ENCODE data around the gene PPM1F. TPM values are rescaled to one million over a fixed set of nuclear protein-coding genes. Genes with fewer than 3 reads are reported as not detected.

Gene PPM1F
- polyA plus RNA-seq, 1 donor (not counting 4 experiments of a cell fraction or from before 2014, with no cell fraction given), result 18.2 TPM

DNA sequence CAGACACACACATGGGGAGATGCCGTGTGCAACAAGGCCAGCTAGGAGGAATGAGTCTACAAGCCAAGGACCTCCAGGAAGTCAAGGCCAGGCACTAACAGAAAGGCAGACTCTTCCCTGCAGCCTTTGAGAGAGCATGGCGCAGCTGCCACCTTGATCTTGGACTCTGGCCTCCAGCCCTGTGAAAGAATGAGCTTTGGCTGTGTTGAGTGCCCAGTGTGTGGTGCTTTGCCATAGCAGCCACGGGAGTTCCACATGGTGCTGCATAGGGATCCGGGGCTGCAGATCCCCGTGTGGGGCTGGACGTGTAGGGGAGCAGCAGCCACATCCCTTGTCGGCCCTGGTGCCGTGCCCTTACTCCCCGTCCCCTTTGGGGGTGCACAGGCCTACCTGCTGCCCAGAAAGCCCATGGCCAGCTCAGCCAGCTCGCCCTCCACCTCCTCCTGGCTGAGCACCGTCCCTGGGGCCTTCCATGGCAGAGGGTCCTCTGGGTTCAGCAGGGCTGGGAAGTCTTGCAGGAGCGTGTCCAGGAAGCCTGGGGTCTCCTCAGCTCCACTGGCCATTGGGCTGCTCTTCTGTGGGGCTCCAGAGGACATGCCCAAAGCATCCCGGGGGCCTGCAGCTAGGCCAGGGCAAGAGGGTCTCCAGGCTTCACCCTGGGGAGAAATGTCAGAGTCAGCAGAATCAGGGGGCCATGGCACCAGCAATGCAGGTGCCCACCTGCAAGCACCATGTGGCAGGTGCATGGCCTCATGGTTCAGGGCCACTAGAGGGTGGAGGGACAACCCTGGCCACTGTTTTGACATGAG, 7.0 kb downstream of the PPM1F start:
- Histone ChIP-seq H2AFZ (ENCODE audit: control insufficient read depth, low read length) (no peak overlapping the region), H3K4me2 (ENCODE audit: control insufficient read depth, extremely low read depth, insufficient read depth, low read depth, low read length) (no peak overlapping the region), H3K9ac (ENCODE audit: control insufficient read depth, extremely low read depth, insufficient read depth, low read length) (no peak overlapping the region), H4K20me1 (ENCODE audit: control insufficient read depth, extremely low read depth, insufficient read depth, low read length) (no peaks in the 10 kb centered on the region), H3K4me1 (ENCODE audit: control insufficient read depth, extremely low read depth, insufficient read depth, low read length) (peaks cover 31% of the 10 kb centered on the region), H3K27ac (ENCODE audit: control insufficient read depth, insufficient read depth, low read length) (no peak overlapping the region), H3K4me3 (ENCODE audit: control insufficient read depth in 2 of 3, extremely low read depth in 1 of 3, insufficient read depth in 2 of 3, low read depth in 1 of 3, low read length in 3 of 3) (no peak overlapping the region), H3K79me2 (ENCODE audit: control insufficient read depth, insufficient read depth, low read length) (peaks cover 27% of the 10 kb centered on the region), H3K9me3 (ENCODE audit: control insufficient read depth, low read depth, low read length) (no peaks in the 10 kb centered on the region), H3K9me1 (ENCODE audit: control insufficient read depth, extremely low read depth, insufficient read depth, low read length) (no peaks in the 10 kb centered on the region), H3K36me3 (ENCODE audit: control insufficient read depth in 2 of 2, extremely low read depth in 1 of 2, insufficient read depth in 2 of 2, low read length in 2 of 2) (peaks cover 8 to 34% of the 10 kb centered on the region in 2 experiments), H3K27me3 (ENCODE audit: control insufficient read depth, extremely low read depth, insufficient read depth, low read length) (no peaks in the 10 kb centered on the region)
- DNase-seq (ENCODE audit: low read depth, low spot score) (no peak), FAIRE-seq (no peak)
- dilution Hi-C loops (cut with MboI; ENCODE audit: extremely low pct_ligation_motif_present, low sequenced_read_pairs), result no loop called here
- TF ChIP-seq EZH2 (IDR thresholded peaks at IDR 0.05; ENCODE audit: low read length) (no peak), CTCF (optimal IDR thresholded peaks at IDR 0.05 in 1 of 3, IDR thresholded peaks at IDR 0.05 in 1 of 3, conservative IDR thresholded peaks at IDR 0.05 in 1 of 3; ENCODE audit: extremely low read depth in 1 of 3, insufficient read depth in 2 of 3, low read length in 3 of 3) (no peak)

DNA sequence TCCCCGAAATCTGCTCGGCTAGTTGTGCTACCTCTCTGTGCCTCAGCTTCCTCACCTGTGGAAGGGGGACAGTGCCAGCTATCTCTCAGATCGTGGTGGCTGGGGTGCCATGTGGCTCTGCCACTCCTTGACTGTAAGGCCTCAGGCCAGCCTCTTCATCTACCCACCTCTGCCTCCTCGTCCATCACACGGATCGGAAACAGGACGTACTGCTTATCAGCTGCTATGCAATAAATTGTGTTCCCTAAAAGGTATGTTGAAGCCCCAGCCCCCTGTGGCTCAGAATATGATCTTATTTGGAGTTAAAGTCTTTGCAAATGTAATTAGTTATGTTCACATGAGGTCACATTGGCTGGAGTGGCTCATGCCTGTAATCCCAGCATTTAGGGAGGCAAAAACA, 7.8 kb downstream of the PPM1F start:
- H3K4me2 ChIP-seq (ENCODE audit: control insufficient read depth, extremely low read depth, insufficient read depth, low read depth, low read length), result no peak overlapping the region
- peaks cover 8 to 34% of the 10 kb centered on the region in 2 experiments for H3K36me3 ChIP-seq (ENCODE audit: control insufficient read depth in 2 of 2, extremely low read depth in 1 of 2, insufficient read depth in 2 of 2, low read length in 2 of 2)
- H3K9me1 ChIP-seq (ENCODE audit: control insufficient read depth, extremely low read depth, insufficient read depth, low read length), result no peaks in the 10 kb centered on the region
- H3K27ac ChIP-seq (ENCODE audit: control insufficient read depth, insufficient read depth, low read length), result no peak overlapping the region
- FAIRE-seq (no peak), DNase-seq (ENCODE audit: low read depth, low spot score) (no peak)
- no peak overlapping the region for H3K4me3 ChIP-seq (ENCODE audit: control insufficient read depth in 2 of 3, extremely low read depth in 1 of 3, insufficient read depth in 2 of 3, low read depth in 1 of 3, low read length in 3 of 3)
- TF ChIP-seq CTCF (optimal IDR thresholded peaks at IDR 0.05 in 1 of 3, IDR thresholded peaks at IDR 0.05 in 1 of 3, conservative IDR thresholded peaks at IDR 0.05 in 1 of 3; ENCODE audit: extremely low read depth in 1 of 3, insufficient read depth in 2 of 3, low read length in 3 of 3) (no peak), EZH2 (IDR thresholded peaks at IDR 0.05; ENCODE audit: low read length) (no peak)
- H3K4me1 ChIP-seq (ENCODE audit: control insufficient read depth, extremely low read depth, insufficient read depth, low read length), result peaks cover 34% of the 10 kb centered on the region
- H3K27me3 ChIP-seq (ENCODE audit: control insufficient read depth, extremely low read depth, insufficient read depth, low read length), result no peaks in the 10 kb centered on the region
- H3K79me2 ChIP-seq (ENCODE audit: control insufficient read depth, insufficient read depth, low read length), result peaks cover 24% of the 10 kb centered on the region
- H3K9ac ChIP-seq (ENCODE audit: control insufficient read depth, extremely low read depth, insufficient read depth, low read length), result no peak overlapping the region
- no peaks in the 10 kb centered on the region for H3K9me3 ChIP-seq (ENCODE audit: control insufficient read depth, low read depth, low read length)
- dilution Hi-C loops (cut with MboI; ENCODE audit: extremely low pct_ligation_motif_present, low sequenced_read_pairs), result no loop called here
- H4K20me1 ChIP-seq (ENCODE audit: control insufficient read depth, extremely low read depth, insufficient read depth, low read length), result no peaks in the 10 kb centered on the region
- H2AFZ ChIP-seq (ENCODE audit: control insufficient read depth, low read length), result no peak overlapping the region

Data from keratinocyte (primary cell).